Central memory CD4-positive, alpha-beta T cell (primary cell): ENCODE results near the gene FAM76B.

Experiments
- DNase-seq: peaks from one replicate; pipeline ENCODE4 v3.0.0; 2022

Gene FAM76B

GRCh38 chr11:95728790-95729189, 60.8 kb downstream of the FAM76B start:
- DNase-seq = no peak

DNA sequence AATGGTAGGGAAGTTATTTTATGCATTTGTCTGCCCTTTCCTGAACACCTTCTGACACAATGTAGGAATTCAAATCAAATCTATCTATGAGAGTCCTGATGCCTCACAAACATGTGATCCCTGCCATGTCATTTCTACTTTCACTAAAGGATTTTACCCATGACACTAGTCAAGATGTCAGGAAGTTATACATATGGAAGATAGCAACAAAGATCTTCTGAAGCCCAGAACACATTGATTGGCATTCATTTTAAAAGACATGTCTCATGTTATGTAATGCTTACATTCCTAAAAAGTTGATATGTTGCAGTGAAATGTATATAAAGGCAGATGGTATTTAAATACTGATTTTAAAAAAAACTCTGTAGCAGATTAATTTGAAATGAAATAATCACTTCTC, 61.5 kb downstream of the FAM76B start:
- DNase-seq = no peak

GRCh38 chr11:95727620-95728019, 62.0 kb downstream of the FAM76B start:
- no peak for DNase-seq

DNA sequence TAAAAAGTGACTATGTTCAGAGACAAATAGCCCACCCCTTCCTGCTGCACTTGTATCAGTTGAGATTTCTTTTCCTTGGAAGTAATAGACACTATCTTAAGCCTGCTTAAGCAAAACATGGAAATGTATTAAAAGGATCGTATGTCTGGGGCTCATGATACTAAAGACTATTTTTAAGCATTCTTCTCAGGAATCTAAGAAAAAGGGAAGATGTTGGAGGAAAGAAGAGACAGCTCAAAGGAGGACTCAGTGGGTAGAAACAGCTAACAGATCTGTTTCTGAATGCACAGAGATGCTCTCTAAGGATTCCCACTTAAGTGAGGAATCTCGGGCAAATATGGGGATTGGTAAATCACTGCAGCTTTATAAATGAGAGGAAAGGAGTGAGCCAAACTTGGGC, 62.5 kb downstream of the FAM76B start:
- DNase-seq = no peak

DNA sequence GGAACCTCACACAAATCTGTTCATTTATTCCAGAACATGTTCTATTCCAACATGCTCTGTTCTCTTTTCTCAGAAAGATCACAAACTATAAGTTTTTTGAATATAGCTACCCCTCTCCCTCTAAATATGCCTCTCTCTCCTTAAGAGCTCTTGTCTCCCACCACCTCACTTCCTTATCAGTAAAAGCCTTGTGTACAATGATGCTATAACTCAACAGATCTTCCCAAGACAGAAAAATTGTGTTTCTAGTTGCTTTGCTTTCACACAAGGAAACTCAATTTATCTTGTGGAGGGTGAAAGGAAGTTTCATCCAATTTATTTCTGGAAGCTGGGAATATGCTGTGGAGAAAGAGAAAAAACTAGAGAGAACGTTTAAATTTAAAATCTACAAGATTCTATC, 64.4 kb downstream of the FAM76B start:
- DNase-seq = no peak

DNA sequence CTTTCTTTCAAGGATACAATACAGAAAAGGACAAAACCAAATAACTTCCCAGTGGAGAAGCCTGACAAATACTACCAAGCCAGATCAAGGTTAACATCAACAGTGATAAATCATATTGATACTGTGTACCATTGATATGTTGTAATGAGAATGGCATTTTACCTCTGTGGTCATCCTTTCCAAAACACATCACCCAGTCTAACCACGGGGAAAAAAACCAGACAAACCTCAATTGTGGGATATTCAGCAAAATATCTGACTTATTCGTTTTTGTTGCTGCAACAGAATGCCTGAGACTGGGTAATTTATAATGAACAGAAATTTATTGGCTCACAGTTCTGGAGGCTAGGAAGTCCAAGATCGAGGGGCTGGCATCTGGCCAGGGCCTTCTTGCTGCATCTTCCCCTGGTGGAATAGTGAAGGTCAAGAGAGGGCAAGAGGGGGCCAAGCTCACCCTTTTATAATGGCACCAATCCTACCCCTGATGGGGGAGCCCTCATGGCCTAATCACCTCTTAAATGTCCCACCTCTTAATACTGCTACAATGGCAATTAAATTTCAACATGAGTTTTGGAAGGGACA, 66.1 kb downstream of the FAM76B start:
- DNase-seq = no peak

DNA sequence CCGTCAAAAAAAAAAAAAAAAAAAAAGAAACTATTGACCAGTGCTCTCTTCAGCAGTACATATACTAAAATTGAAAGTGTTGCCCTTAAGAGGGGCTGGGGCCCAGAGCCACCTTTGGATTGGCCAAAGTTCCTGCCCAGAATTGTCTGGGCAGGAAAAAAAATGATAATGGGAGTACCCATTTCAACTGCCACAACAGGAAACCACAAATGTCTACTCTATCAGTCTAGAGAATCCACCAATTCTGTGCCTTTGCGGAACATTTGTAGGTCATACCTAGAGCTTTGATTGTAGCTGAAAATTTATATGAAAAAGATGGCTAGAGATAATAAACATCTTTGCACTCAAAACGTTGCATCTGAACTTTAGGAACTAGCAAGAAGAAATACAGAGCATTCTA, 69.4 kb downstream of the FAM76B start:
- peak; percentile 43 for DNase-seq
